GM12892 (cell line): Measurements from ENCODE around the gene TPSD1.

ENCODE experiments used
- POLR2A ChIP-seq: IDR thresholded peaks from 2 replicates; pipeline ENCODE4 v1.6.1; 2011; ENCODE audit warnings: low read depth, low read length, control low read depth
- POLR2AphosphoS5 ChIP-seq: IDR thresholded peaks from 2 replicates; pipeline ENCODE4 v1.6.1; 2011; ENCODE audit warnings: low read depth, low read length, control low read depth
- TAF1 ChIP-seq: IDR thresholded peaks from 2 replicates; pipeline ENCODE4 v1.6.1; 2011; ENCODE audit warnings: low read depth, mild to moderate bottlenecking, control low read depth, low read length, borderline replicate concordance

DNA sequence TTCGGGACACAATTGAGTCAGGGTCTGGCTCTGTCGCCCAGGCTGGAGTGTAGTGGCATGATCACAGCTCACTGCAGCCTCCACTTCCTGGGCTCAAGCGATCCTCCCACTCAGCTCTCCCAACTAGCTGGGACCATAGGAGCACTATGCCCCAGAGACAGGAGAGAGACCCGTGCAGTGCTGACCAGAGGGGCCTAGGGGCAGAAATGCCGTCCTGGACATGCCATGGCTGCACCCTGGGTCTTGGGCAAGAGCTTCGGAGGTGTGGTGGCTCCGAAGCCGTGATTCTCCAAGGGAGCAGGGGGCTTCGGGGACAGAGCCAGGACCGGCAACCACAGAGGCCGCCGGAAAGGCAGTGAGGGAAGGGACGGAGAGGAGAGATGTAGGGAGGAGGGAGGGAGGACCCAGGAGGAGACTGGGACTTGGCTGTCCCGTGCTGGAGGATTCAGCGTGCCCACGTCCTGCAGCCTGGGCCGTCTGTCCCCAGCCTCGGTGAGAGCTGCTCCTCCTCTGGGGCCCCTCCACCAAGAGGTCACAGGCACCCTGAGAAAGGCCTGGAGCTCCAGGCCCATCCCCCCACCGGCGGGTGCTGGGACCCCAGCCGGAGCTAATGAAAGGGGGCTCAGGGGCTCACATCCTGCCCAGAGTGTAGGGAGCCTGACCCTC lies 21.9 kb downstream of the TPSD1 start:
- TF ChIP-seq POLR2A (no peak), POLR2AphosphoS5 (no peak), TAF1 (no peak)
